ENCODE measurements around the gene ZNF593OS. TPM values are rescaled to one million over a fixed set of nuclear protein-coding genes. Genes with fewer than 3 reads are reported as not detected.

ZNF593OS gene
- total RNA-seq, 4 donors from 2014 or later = not detected

GRCh38 chr1:26184883-26185282 lies 13.3 kb upstream of the ZNF593OS start:
- intact Hi-C loops (cut with DNase I; ENCODE audit: low total_unique reads) = no loop called here
- TF ChIP-seq POLR2A (IDR thresholded peaks at IDR 0.05) = no peak
- TF ChIP-seq CTCF (IDR thresholded peaks at IDR 0.05) = no peak
- H3K27me3 ChIP-seq = no peaks in the 10 kb centered on the region
- no peaks in the 10 kb centered on the region for H3K36me3 ChIP-seq
- H3K4me1 ChIP-seq = no peaks in the 10 kb centered on the region
- DNase-seq = no peak
- no peaks in the 10 kb centered on the region for H3K9me3 ChIP-seq
- no peak overlapping the region for H3K27ac ChIP-seq
- no peak overlapping the region for H3K4me3 ChIP-seq

- Histone ChIP-seq H3K27ac (no peak overlapping the region), H3K4me3 (no peak overlapping the region), H3K36me3 (no peaks in the 10 kb centered on the region), H3K9me3 (no peaks in the 10 kb centered on the region), H3K27me3 (no peaks in the 10 kb centered on the region), H3K4me1 (no peaks in the 10 kb centered on the region)
- TF ChIP-seq POLR2A (IDR thresholded peaks at IDR 0.05) (no peak), CTCF (IDR thresholded peaks at IDR 0.05) (no peak)
- DNase-seq = no peak
- intact Hi-C loops (cut with DNase I; ENCODE audit: low total_unique reads) = no loop called here
These were observed 12.5 kb upstream of the ZNF593OS start for GRCh38 chr1:26184086-26184485.

GRCh38 chr1:26182383-26182696 lies 10.7 kb upstream of the ZNF593OS start:
- DNase-seq = no peak
- Histone ChIP-seq H3K27ac (no peak overlapping the region), H3K4me1 (no peaks in the 10 kb centered on the region), H3K36me3 (no peaks in the 10 kb centered on the region), H3K4me3 (no peak overlapping the region), H3K9me3 (no peaks in the 10 kb centered on the region), H3K27me3 (no peaks in the 10 kb centered on the region)
- TF ChIP-seq POLR2A (IDR thresholded peaks at IDR 0.05) = no peak
- TF ChIP-seq CTCF (IDR thresholded peaks at IDR 0.05) = no peak
- intact Hi-C loops (cut with DNase I; ENCODE audit: low total_unique reads) = no loop called here

- intact Hi-C loops (cut with DNase I; ENCODE audit: low total_unique reads) = no loop called here
- TF ChIP-seq CTCF (IDR thresholded peaks at IDR 0.05) (no peak), POLR2A (IDR thresholded peaks at IDR 0.05) (no peak)
- no peaks in the 10 kb centered on the region for H3K36me3 ChIP-seq
- H3K27ac ChIP-seq = no peak overlapping the region
- no peak for DNase-seq
- H3K4me3 ChIP-seq = no peak overlapping the region
- no peaks in the 10 kb centered on the region for H3K9me3 ChIP-seq
- no peaks in the 10 kb centered on the region for H3K4me1 ChIP-seq
- H3K27me3 ChIP-seq = no peaks in the 10 kb centered on the region
These were observed 10.2 kb upstream of the ZNF593OS start for GRCh38 chr1:26181586-26182382.

GRCh38 chr1:26180010-26180506 lies 8.4 kb upstream of the ZNF593OS start:
- Histone ChIP-seq H3K36me3 (no peaks in the 10 kb centered on the region), H3K4me1 (no peaks in the 10 kb centered on the region), H3K4me3 (no peak overlapping the region), H3K27ac (no peak overlapping the region), H3K27me3 (no peaks in the 10 kb centered on the region), H3K9me3 (no peaks in the 10 kb centered on the region)
- intact Hi-C loops (cut with DNase I; ENCODE audit: low total_unique reads) = no loop called here
- no peak for DNase-seq
- TF ChIP-seq POLR2A (IDR thresholded peaks at IDR 0.05) (no peak), CTCF (IDR thresholded peaks at IDR 0.05) (no peak)

Data from uterus (tissue), 4 donors.